IPS-18c (cell line): Measurements from ENCODE around the gene BLVRA.
A peak's percentile ranks its signal among the peaks of the same experiment; 100 is the strongest.

Source experiments
- H3K4me3 ChIP-seq: 2 replicates; pipeline ENCODE4 v1.7.0; 2013; ENCODE audit warnings: low read depth, mild to moderate bottlenecking, low read length, moderate library complexity; ENCODE audit not compliant: insufficient read depth
- H3K9me3 ChIP-seq: one replicate; pipeline ENCODE4 v1.6.1; 2013; ENCODE audit warnings: mild to moderate bottlenecking, low read length, moderate library complexity; ENCODE audit not compliant: control insufficient read depth, insufficient read depth

BLVRA gene

GRCh38 chr7:43737467-43738127 is 20.9 kb upstream of the BLVRA start:
- Histone ChIP-seq H3K9me3 (peaks cover 4% of the 10 kb centered on the region), H3K4me3 (no peak overlapping the region)

- no peak overlapping the region for H3K4me3 ChIP-seq
- H3K9me3 ChIP-seq, result peaks cover 2% of the 10 kb centered on the region
Measured at GRCh38 chr7:43742692-43743091, 15.8 kb upstream of the BLVRA start.

- Histone ChIP-seq H3K4me3 (no peak overlapping the region), H3K9me3 (no peaks in the 10 kb centered on the region)
Measured at GRCh38 chr7:43747328-43748105, 11.0 kb upstream of the BLVRA start.

GRCh38 chr7:43749383-43749940 is 9.0 kb upstream of the BLVRA start:
- no peak overlapping the region for H3K4me3 ChIP-seq

GRCh38 chr7:43750016-43750887 is 8.2 kb upstream of the BLVRA start:
- no peak overlapping the region for H3K4me3 ChIP-seq
- H3K9me3 ChIP-seq, result no peaks in the 10 kb centered on the region

More at GRCh38 chr7:43749383-43749940, 9.0 kb upstream of the BLVRA start:
- H3K9me3 ChIP-seq, result no peaks in the 10 kb centered on the region

GRCh38 chr7:43752411-43752810 is 6.1 kb upstream of the BLVRA start:
- H3K4me3 ChIP-seq, result no peak overlapping the region
- no peaks in the 10 kb centered on the region for H3K9me3 ChIP-seq

GRCh38 chr7:43753271-43753810 is 5.1 kb upstream of the BLVRA start:
- no peaks in the 10 kb centered on the region for H3K9me3 ChIP-seq

GRCh38 chr7:43753843-43754242 is 4.6 kb upstream of the BLVRA start:
- no peak overlapping the region for H3K4me3 ChIP-seq
- H3K9me3 ChIP-seq, result no peaks in the 10 kb centered on the region

More at GRCh38 chr7:43753271-43753810, 5.1 kb upstream of the BLVRA start:
- no peak overlapping the region for H3K4me3 ChIP-seq

GRCh38 chr7:43754596-43754995 is 3.9 kb upstream of the BLVRA start:
- Histone ChIP-seq H3K4me3 (no peak overlapping the region), H3K9me3 (no peaks in the 10 kb centered on the region)

GRCh38 chr7:43756368-43757072 is 2.0 kb upstream of the BLVRA start:
- Histone ChIP-seq H3K9me3 (no peaks in the 10 kb centered on the region), H3K4me3 (no peak overlapping the region)

- Histone ChIP-seq H3K4me3 (no peak overlapping the region), H3K9me3 (no peaks in the 10 kb centered on the region)
Measured at GRCh38 chr7:43757073-43757720, 1.3 kb upstream of the BLVRA start.

GRCh38 chr7:43758822-43759683 is 573 bp downstream of the BLVRA start:
- peak overlapping the region; percentile 73 for H3K4me3 ChIP-seq
- H3K9me3 ChIP-seq, result no peaks in the 10 kb centered on the region

GRCh38 chr7:43760861-43761260 is 2.4 kb downstream of the BLVRA start:
- Histone ChIP-seq H3K4me3 (no peak overlapping the region), H3K9me3 (no peaks in the 10 kb centered on the region)

GRCh38 chr7:43761382-43761781 is 2.9 kb downstream of the BLVRA start:
- no peak overlapping the region for H3K4me3 ChIP-seq

GRCh38 chr7:43761938-43762692 is 3.6 kb downstream of the BLVRA start:
- no peak overlapping the region for H3K4me3 ChIP-seq
- H3K9me3 ChIP-seq, result no peaks in the 10 kb centered on the region

More at GRCh38 chr7:43761382-43761781, 2.9 kb downstream of the BLVRA start:
- no peaks in the 10 kb centered on the region for H3K9me3 ChIP-seq
